Heart right ventricle (tissue), 16 donors: Measurements from ENCODE around the gene AFF1. TPM values are rescaled to one million over a fixed set of nuclear protein-coding genes. Genes with fewer than 3 reads are reported as not detected.

Source experiments
- ATAC-seq, 8 donors: fragments of 200-7000 bp; cut with Tn5 transposase; one replicate each; pipeline ENCODE4 v1.9.1; 2020; ENCODE audit warnings: mild to moderate bottlenecking in 8 of 8, moderate library complexity in 8 of 8, moderate number of reproducible peaks in 1 of 8
- DNase-seq, 2 donors: peaks; one replicate each; pipeline ENCODE4 v3.0.0-alpha.2; 2020
- H3K27ac ChIP-seq, 10 donors: fragments of 200-600 bp; sonication (generic) in 2 of 10; one replicate each; pipeline versions ENCODE4 v1.5.0 to v1.8.0; 2020 to 2022; ENCODE audit warnings: mild to moderate bottlenecking in 3 of 10
- H3K27me3 ChIP-seq, 7 donors: fragments of 200-600 bp; one replicate each; pipeline ENCODE4 v1.8.0; 2021 to 2022; ENCODE audit warnings: mild to moderate bottlenecking in 2 of 7
- H3K36me3 ChIP-seq, 9 donors: fragments of 200-600 bp; sonication (generic) in 1 of 9; one replicate each; pipeline versions ENCODE4 v1.5.0 to v1.8.0; 2020 to 2022; ENCODE audit warnings: mild to moderate bottlenecking in 2 of 9
- H3K4me1 ChIP-seq, 9 donors: fragments of 200-600 bp; sonication (generic) in 1 of 9; one replicate each; pipeline versions ENCODE4 v1.5.0 to v1.8.0; 2020 to 2022; ENCODE audit warnings: mild to moderate bottlenecking in 4 of 9
- H3K4me3 ChIP-seq, 10 donors: fragments of 200-600 bp; sonication (generic) in 2 of 10; one replicate each; pipeline versions ENCODE4 v1.5.0 to v1.8.0; 2020 to 2022; ENCODE audit warnings: mild to moderate bottlenecking in 7 of 10, moderate library complexity in 2 of 10
- H3K9me3 ChIP-seq, 11 donors: fragments of 200-600 bp in 10 of 11; sonication (generic) in 2 of 11; one replicate each; pipeline versions ENCODE4 v1.5.0 to v1.8.0; 2013 to 2022; ENCODE audit warnings: mild to moderate bottlenecking in 2 of 11, control low read depth in 1 of 11, moderate library complexity in 1 of 11
- WGBS, 2 donors: extraction: QIAGEN DNeasy Blood & Tissue Kit; methylation state at CpG; one replicate each; pipeline ENCODE4 v1.1.7; 2013; ENCODE audit warnings: inconsistent platforms in 1 of 2; 5-methylcytosine and 5-hydroxymethylcytosine counted together
- intact Hi-C, 10 donors: fragments of 100-400 bp; cut with DNase I; formaldehyde crosslinking; loops; one replicate each; pipeline versions ENCODE4 v1.11.1 to v1.14.2; 2022
- polyA plus RNA-seq, 2 donors: library from polyadenylated mRNA; stranded (reverse); fragments of 200-250 nt; gene quantifications; one replicate each; pipeline ENCODE4 v1.2.3, GENCODE V29; 2013
- total RNA-seq, 10 donors: library from RNA; stranded (reverse); fragmentation: NEBNext Ultra II Directional in 3 of 10; extraction: Animal tissue kit (Norgen Biotek cat#: 25700) in 3 of 10; gene quantifications; one replicate each; pipeline versions ENCODE4 v1.2.1 to v1.2.4, GENCODE V29; 2021 to 2023
- TF ChIP-seq, protein P1 (sequence below), 9 donors: fragments of 200-600 bp; sonication (generic) in 2 of 9; IDR thresholded peaks; one replicate each; pipeline versions ENCODE4 v1.5.0 to v1.8.0; 2021 to 2022; ENCODE audit warnings: antibody characterized with exemption in 9 of 9, mild to moderate bottlenecking in 5 of 9, moderate library complexity in 1 of 9
- donor health status: Arrhythmogenic right ventricular cardiomyopathy.
- donor health status: ischemic (EF 13 %, LVEDD 7.1; RV severe dilation, severe dysfunction).
- donor health status: healthy with polysubstance abuse.
- donor health status: DM: no; HTN: yes; CAD: no.
- donor health status: DM: no; HTN: no; CAD: no.
- donor health status: ischemic (EF 25% LVEDD 6.9; RV normal size, moderate dysfunction).
- donor health status: ischemic (EF 25% LVEDD 5.7; RV mildly dilated, moderate dysfunction).
- donor health status: healthy.
- donor health status: DM: yes; HTN: yes; CAD: no.
- donor health status: Ischemic cardiomyopathy.
- donor health status: ischemic (EF 35%, LVEDD 5.7; RV mildly dilated, moderate dysfunction).
- donor health status: nonischemic (EF 11% LVEDD 7.7; RV severe dilation, severe dysfunction).
- donor health status: DM: yes; HTN: yes; CAD: no.
- donor health status: PGD.
- donor health status: ischemic (EF 29% LVEDD 5.4; RV normal size, mild dysfunction).
- donor health status: nonischemic (EF 23%, LVEDD 6.1; RV moderate dilation, normal function).

Gene AFF1
- total and polyA plus RNA-seq, 12 donors = 44.4 to 90.2 (median 74.5) TPM

DNA sequence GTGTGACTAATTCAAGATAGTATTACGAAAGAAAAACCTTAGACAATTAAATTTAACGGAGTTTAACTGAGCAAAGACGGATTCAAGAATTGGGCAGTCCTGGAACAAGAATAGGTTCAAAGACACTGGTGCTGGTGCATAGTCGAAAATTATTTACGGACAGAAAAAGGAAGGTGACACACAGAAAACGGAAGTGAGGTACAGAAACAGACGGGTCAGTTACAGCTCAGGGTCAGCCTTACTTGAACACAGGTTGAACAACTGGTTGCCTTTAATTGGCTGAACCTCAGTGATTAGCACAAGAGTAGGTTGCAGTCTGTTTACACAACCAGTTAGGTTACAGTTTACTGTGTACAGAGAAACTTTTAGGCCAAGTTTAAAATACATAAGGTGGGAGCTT is 254.1 kb downstream of the AFF1 start:
- DNase-seq = no peak
- Histone ChIP-seq H3K27ac (no peak overlapping the region), H3K9me3 (no peaks in the 10 kb centered on the region), H3K27me3 (no peaks in the 10 kb centered on the region), H3K4me1 (peaks cover 0 to 4% (median 0%) of the 10 kb centered on the region in 9 donors), H3K36me3 (peaks cover 0 to 7% (median 0%) of the 10 kb centered on the region in 9 donors), H3K4me3 (no peak overlapping the region)
- intact Hi-C loops = no loop called here
- 96 to 97% methylated on average over 7 of the region's 7 CpGs for WGBS, 2 donors
- TF ChIP-seq, protein P1, sequence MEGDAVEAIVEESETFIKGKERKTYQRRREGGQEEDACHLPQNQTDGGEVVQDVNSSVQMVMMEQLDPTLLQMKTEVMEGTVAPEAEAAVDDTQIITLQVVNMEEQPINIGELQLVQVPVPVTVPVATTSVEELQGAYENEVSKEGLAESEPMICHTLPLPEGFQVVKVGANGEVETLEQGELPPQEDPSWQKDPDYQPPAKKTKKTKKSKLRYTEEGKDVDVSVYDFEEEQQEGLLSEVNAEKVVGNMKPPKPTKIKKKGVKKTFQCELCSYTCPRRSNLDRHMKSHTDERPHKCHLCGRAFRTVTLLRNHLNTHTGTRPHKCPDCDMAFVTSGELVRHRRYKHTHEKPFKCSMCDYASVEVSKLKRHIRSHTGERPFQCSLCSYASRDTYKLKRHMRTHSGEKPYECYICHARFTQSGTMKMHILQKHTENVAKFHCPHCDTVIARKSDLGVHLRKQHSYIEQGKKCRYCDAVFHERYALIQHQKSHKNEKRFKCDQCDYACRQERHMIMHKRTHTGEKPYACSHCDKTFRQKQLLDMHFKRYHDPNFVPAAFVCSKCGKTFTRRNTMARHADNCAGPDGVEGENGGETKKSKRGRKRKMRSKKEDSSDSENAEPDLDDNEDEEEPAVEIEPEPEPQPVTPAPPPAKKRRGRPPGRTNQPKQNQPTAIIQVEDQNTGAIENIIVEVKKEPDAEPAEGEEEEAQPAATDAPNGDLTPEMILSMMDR (IDR thresholded peaks at IDR 0.05) = no peak
- no peak for ATAC-seq

Other genes with a start within 250 kb of the AFF1 start
- under 1 TPM in 9 of 10 donors, not detected in 1; 0.22 to 0.90 (median 0.55) TPM for gene SLC10A6, start 85.6 kb upstream of the AFF1 start, total RNA-seq
- gene SLC10A6, start 85.6 kb upstream of the AFF1 start, polyA plus RNA-seq = under 1 TPM in 1 of 2 donors, not detected in 1; 0.23 TPM
- gene C4orf36, start 42.6 kb upstream of the AFF1 start, total RNA-seq = 1 to 10 TPM in 5 of 10 donors, under 1 TPM in 3, not detected in 2; 0.58 to 3.5 (median 1.1) TPM
- gene C4orf36, start 42.6 kb upstream of the AFF1 start, polyA plus RNA-seq = under 1 TPM in 1 of 2 donors, not detected in 1; 0.10 TPM